NB4 (cell line): ENCODE results near the gene TSPAN6.

Experiments used
- CTCF ChIP-seq: IDR thresholded peaks from one replicate; pipeline ENCODE4 v1.5.1; 2012; ENCODE audit warnings: low read depth, low read length
- MAX ChIP-seq: IDR thresholded peaks from 2 replicates; pipeline ENCODE4 v1.6.1; 2011; ENCODE audit warnings: low read depth, low read length
- MYC ChIP-seq: IDR thresholded peaks from 2 replicates; pipeline ENCODE4 v1.6.1; 2011; ENCODE audit warnings: low read depth, low read length
- POLR2A ChIP-seq: IDR thresholded peaks from 2 replicates; pipeline ENCODE4 v1.6.1; 2011; ENCODE audit warnings: mild to moderate bottlenecking; ENCODE audit not compliant: insufficient read length; ENCODE audit errors: extremely low read depth

- no peak for TF ChIP-seq POLR2A
- TF ChIP-seq CTCF = no peak
- TF ChIP-seq MAX = no peak
- no peak for TF ChIP-seq MYC
Observed at GRCh38 chrX:100635989-100636320, 651 bp downstream of the TSPAN6 start.
